ENCODE data around the gene ING3. TPM values are rescaled to one million over a fixed set of nuclear protein-coding genes. Genes with fewer than 3 reads are reported as not detected.
"Not testable (repeated sequence)": the region's sequence is repeated elsewhere in the genome, so short reads cannot be mapped to it uniquely, and the experiment has no call there.

Gene ING3
- total and polyA plus RNA-seq, 9 donors, result 10.1 to 19.5 (median 17.0) TPM

DNA sequence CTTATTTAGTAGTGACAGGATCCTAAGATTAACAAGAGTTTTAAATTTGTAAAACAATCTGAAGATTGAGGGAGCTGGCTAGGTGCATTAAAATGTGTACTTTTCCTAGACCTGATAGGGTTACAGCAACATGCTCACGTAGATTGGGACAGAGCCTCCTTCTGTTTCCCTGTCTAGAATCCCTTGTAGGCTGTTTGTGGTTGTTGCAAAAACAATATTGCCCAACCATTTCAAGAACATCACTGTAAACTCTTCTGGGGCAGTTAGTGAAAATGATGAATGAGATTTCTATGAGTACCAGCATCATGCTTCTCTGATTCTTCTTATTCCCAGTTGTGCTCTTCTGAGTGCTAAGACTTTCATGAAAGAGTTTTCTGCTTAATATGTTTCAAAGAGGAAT lies 23.3 kb downstream of the ING3 start:
- no peak for DNase-seq
- Histone ChIP-seq H3K9me3 (no peaks in the 10 kb centered on the region), H3K4me1 (ENCODE audit: insufficient read depth) (no peaks in the 10 kb centered on the region), H3K27ac (no peak overlapping the region), H3K27me3 (no peaks in the 10 kb centered on the region), H3K36me3 (no peaks in the 10 kb centered on the region), H3K4me3 (no peak overlapping the region)
- TF ChIP-seq POLR2A (IDR thresholded peaks at IDR 0.05) (no peak), EP300 (IDR thresholded peaks at IDR 0.05) (no peak)
- TF ChIP-seq, protein P1, sequence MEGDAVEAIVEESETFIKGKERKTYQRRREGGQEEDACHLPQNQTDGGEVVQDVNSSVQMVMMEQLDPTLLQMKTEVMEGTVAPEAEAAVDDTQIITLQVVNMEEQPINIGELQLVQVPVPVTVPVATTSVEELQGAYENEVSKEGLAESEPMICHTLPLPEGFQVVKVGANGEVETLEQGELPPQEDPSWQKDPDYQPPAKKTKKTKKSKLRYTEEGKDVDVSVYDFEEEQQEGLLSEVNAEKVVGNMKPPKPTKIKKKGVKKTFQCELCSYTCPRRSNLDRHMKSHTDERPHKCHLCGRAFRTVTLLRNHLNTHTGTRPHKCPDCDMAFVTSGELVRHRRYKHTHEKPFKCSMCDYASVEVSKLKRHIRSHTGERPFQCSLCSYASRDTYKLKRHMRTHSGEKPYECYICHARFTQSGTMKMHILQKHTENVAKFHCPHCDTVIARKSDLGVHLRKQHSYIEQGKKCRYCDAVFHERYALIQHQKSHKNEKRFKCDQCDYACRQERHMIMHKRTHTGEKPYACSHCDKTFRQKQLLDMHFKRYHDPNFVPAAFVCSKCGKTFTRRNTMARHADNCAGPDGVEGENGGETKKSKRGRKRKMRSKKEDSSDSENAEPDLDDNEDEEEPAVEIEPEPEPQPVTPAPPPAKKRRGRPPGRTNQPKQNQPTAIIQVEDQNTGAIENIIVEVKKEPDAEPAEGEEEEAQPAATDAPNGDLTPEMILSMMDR (IDR thresholded peaks at IDR 0.05), result no peak
- intact Hi-C loops (cut with DNase I), result no loop called here
- 92 to 97% (median 92%) methylated on average over 1 of the region's 1 CpG for WGBS, 3 donors

DNA sequence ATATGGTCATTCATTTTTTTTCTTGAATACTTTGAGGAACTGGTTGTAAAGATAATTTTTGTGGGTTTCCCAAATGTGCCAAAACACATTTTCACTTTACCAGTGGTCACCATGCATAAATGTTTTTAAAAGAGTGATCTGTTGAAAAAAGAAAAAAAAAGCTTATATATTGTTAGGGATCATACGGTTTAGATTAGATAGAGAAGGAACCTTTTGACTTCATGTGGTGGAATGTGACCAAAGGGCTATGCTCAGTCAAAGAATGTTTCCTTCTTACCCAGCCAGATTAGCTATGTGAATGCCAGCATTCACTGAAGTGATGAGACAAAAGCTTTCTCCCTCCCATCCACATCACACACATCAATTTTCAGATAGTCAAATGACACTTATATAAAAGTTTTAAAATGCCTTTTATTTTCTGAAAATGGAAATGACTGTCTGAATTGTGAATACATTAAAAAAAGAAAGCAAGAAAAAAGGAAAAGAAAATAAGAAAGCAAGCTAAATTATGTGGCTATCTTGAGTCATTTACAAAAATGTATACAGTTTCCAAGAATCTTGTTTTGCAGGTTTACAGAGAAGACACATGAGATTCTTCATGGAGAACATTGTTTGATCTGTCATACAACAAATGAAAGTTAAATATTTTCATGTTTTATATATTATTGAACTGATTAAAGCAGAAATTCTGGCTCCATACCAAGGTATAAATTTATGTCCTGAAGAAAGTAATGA lies 29.4 kb downstream of the ING3 start:
- no peaks in the 10 kb centered on the region for H3K27me3 ChIP-seq
- no peaks in the 10 kb centered on the region for H3K4me1 ChIP-seq (ENCODE audit: insufficient read depth)
- WGBS, 3 donors, result 5 to 6% (median 6%) methylated on average over 1 of the region's 1 CpG
- no peaks in the 10 kb centered on the region for H3K36me3 ChIP-seq
- DNase-seq, result no peak
- intact Hi-C loops (cut with DNase I), result no loop called here
- H3K9me3 ChIP-seq, result no peaks in the 10 kb centered on the region
- H3K27ac ChIP-seq, result no peak overlapping the region
- H3K4me3 ChIP-seq, result no peak overlapping the region
- TF ChIP-seq, protein P1 (IDR thresholded peaks at IDR 0.05), result no peak
- TF ChIP-seq POLR2A (IDR thresholded peaks at IDR 0.05), result no peak
- TF ChIP-seq EP300 (IDR thresholded peaks at IDR 0.05), result no peak

GRCh38 chr7:120981117-120981516 lies 30.5 kb downstream of the ING3 start:
- intact Hi-C loops (cut with DNase I), result no loop called here
- no peak for DNase-seq
- Histone ChIP-seq H3K36me3 (no peaks in the 10 kb centered on the region), H3K4me1 (ENCODE audit: insufficient read depth) (no peaks in the 10 kb centered on the region), H3K9me3 (no peaks in the 10 kb centered on the region), H3K27me3 (no peaks in the 10 kb centered on the region), H3K4me3 (no peak overlapping the region), H3K27ac (no peak overlapping the region)
- 75 to 86% (median 75%) methylated on average over 1 of the region's 1 CpG for WGBS, 3 donors
- no peak for TF ChIP-seq POLR2A (IDR thresholded peaks at IDR 0.05)
- TF ChIP-seq, protein P1 (IDR thresholded peaks at IDR 0.05), result no peak
- TF ChIP-seq EP300 (IDR thresholded peaks at IDR 0.05), result no peak

DNA sequence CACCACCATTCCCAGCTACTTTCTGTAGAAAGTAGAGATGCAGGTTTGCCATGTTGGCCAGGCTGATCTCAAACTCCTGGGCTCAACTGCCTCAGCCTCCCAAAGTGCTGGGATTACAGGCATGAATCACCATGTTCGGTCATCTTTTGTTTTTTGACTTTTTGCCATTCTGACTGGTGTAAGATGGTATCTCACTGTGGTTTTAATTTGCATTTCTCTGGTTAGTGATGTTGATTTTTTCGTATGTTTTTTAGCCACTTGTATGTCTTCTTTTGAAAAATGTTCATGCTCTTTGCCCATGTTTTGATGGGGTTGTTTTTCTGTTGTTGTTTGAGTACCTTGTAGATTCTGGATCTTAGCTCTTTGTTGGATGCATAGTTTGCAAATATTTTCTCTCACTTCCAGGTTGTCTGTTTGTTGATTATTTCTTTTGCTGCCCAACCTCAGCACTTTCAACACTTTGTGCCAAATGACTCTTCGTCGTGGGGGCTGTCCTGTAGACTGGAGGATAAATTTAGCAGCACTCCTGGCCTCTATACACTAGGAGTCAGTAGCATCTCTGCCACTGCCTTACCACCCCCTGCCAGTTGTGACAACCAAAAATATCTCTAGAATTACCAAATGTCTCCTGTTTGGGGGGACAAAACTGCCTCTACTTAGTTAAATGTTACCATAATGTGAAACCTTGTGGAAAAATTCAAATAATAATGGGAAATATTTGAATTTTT lies 31.5 kb downstream of the ING3 start:
- H3K27me3 ChIP-seq, result no peaks in the 10 kb centered on the region
- H3K27ac ChIP-seq, result no peak overlapping the region
- intact Hi-C loops (cut with DNase I), result no loop called here
- H3K9me3 ChIP-seq, result no peaks in the 10 kb centered on the region
- TF ChIP-seq EP300 (IDR thresholded peaks at IDR 0.05), result no peak
- TF ChIP-seq, protein P1 (IDR thresholded peaks at IDR 0.05), result no peak
- TF ChIP-seq POLR2A (IDR thresholded peaks at IDR 0.05), result no peak
- H3K4me3 ChIP-seq, result no peak overlapping the region
- H3K4me1 ChIP-seq (ENCODE audit: insufficient read depth), result no peaks in the 10 kb centered on the region
- no peak for DNase-seq
- WGBS, 3 donors, result 78 to 83% (median 82%) methylated on average over 4 of the region's 4 CpGs
- no peaks in the 10 kb centered on the region for H3K36me3 ChIP-seq

GRCh38 chr7:120983592-120983991 lies 33.0 kb downstream of the ING3 start:
- intact Hi-C loops (cut with DNase I), result not testable (repeated sequence)

More at GRCh38 chr7:120983592-120983991, 33.0 kb downstream of the ING3 start:
- not testable (repeated sequence) for H3K4me1 ChIP-seq (ENCODE audit: insufficient read depth); H3K36me3 ChIP-seq; H3K4me3 ChIP-seq; H3K27ac ChIP-seq; H3K27me3 ChIP-seq; DNase-seq; H3K9me3 ChIP-seq
- WGBS, 3 donors, result 92 to 96% (median 95%) methylated on average over 5 of the region's 8 CpGs

All from ovary (tissue), 9 donors.